K562 (cell line): ENCODE results near the gene OTC.

Experiments
- SRF ChIP-seq, 2 experiments: fragments of 250-450, 450-650 bp in 1 of 2; sonication (Bioruptor Pico) in 1 of 2; sonication (generic) in 1 of 2; formaldehyde crosslinking; IDR thresholded peaks; 2 replicates each; pipeline versions ENCODE4 v1.5.0 to v1.5.1; 2020 to 2022; ENCODE audit warnings: mild to moderate bottlenecking in 1 of 2, missing genetic modification reagents in 1 of 2
- ZNF699 ChIP-seq: fragments of 250-450 bp; sonication (Bioruptor Pico); IDR thresholded peaks from 2 replicates; pipeline ENCODE4 v1.8.0; 2021; ENCODE audit warnings: mild to moderate bottlenecking, moderate library complexity; ENCODE audit not compliant: insufficient replicate concordance

DNA sequence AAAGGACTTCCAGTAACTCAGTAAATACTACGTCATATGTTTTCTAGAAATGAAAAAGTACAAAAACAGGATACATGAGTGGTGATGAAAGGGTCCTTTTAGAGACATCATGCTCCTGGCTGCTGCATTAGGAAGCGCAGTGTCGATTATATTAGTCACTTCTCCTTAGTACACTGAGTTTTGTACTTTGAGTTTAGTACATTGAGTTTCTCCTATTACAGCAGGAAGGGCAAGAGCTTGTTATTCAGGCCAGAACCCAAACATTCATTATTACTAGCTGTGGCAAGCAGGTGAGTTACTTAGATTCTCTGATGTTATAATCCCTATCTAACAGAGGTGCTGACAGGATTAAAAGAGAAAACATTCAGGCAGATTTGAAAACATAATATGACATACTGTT, 46.4 kb upstream of the OTC start:
- TF ChIP-seq ZNF699 (CRISPR knock-in tag) (no peak), SRF (CRISPR knock-in tag; IDR thresholded peaks at IDR 0.05) (no peak)
